Astrocyte (in vitro differentiated cells and primary cell): ENCODE data around the gene CMTR1. TPM values are rescaled to one million over a fixed set of nuclear protein-coding genes. Genes with fewer than 3 reads are reported as not detected.

Experiments
- DNase-seq: peaks from one replicate; pipeline ENCODE4 v3.0.0-alpha.2; 2010; ENCODE audit warnings: low read depth
- FAIRE-seq: peaks from 2 replicates; lab custom pipeline; 2011; peaks lifted over from hg19 to GRCh38; lab: Jason Lieb, UNC
- H2AFZ ChIP-seq: 2 replicates; pipeline ENCODE4 v1.6.0; 2012; ENCODE audit warnings: low read depth, low read length, inconsistent platforms
- H3K27ac ChIP-seq: 2 replicates; pipeline ENCODE4 v1.5.1; 2011; ENCODE audit warnings: low read depth, low read length, inconsistent platforms
- H3K27me3 ChIP-seq: 2 replicates; pipeline ENCODE4 v1.6.0; 2011; ENCODE audit warnings: low read length, inconsistent platforms; ENCODE audit not compliant: insufficient read depth
- H3K36me3 ChIP-seq: 2 replicates; pipeline ENCODE4 v1.5.1; 2011; ENCODE audit warnings: low read length, inconsistent platforms; ENCODE audit not compliant: insufficient read depth
- H3K4me1 ChIP-seq: 2 replicates; pipeline ENCODE4 v1.5.1; 2011; ENCODE audit warnings: low read length, inconsistent platforms; ENCODE audit not compliant: insufficient read depth
- H3K4me2 ChIP-seq: 2 replicates; pipeline ENCODE4 v1.6.0; 2012; ENCODE audit warnings: low read length, inconsistent platforms
- H3K4me3 ChIP-seq: 2 replicates; pipeline ENCODE4 v1.5.1; 2011; ENCODE audit warnings: low read depth, mild to moderate bottlenecking, low read length, inconsistent platforms; ENCODE audit not compliant: insufficient read depth
- H3K79me2 ChIP-seq: 2 replicates; pipeline ENCODE4 v1.6.0; 2012; ENCODE audit warnings: mild to moderate bottlenecking, low read length, inconsistent platforms; ENCODE audit not compliant: insufficient read depth
- H3K9ac ChIP-seq: 2 replicates; pipeline ENCODE4 v1.6.0; 2012; ENCODE audit warnings: mild to moderate bottlenecking, low read length, inconsistent platforms
- H3K9me3 ChIP-seq: 2 replicates; pipeline ENCODE4 v1.5.1; 2012; ENCODE audit warnings: low read depth, mild to moderate bottlenecking, low read length, inconsistent platforms; ENCODE audit not compliant: insufficient read depth
- H4K20me1 ChIP-seq: 2 replicates; pipeline ENCODE4 v1.6.0; 2012; ENCODE audit warnings: low read length, inconsistent platforms; ENCODE audit not compliant: insufficient read depth
- H3K27ac Mint-ChIP-seq: one replicate; pipeline ENCODE4 v1.8.0; 2021; ENCODE audit warnings: mild to moderate bottlenecking, mixed read lengths; ENCODE audit not compliant: unreplicated experiment
- H3K27me3 Mint-ChIP-seq: one replicate; pipeline ENCODE4 v1.8.0; 2021; ENCODE audit warnings: low read depth, mixed read lengths; ENCODE audit not compliant: unreplicated experiment
- H3K36me3 Mint-ChIP-seq: one replicate; pipeline ENCODE4 v1.8.0; 2021; ENCODE audit warnings: low read depth, mixed read lengths; ENCODE audit not compliant: unreplicated experiment
- H3K4me1 Mint-ChIP-seq: one replicate; pipeline ENCODE4 v1.8.0; 2021; ENCODE audit warnings: low read depth, mixed read lengths; ENCODE audit not compliant: unreplicated experiment
- H3K4me3 Mint-ChIP-seq: one replicate; pipeline ENCODE4 v1.8.0; 2021; ENCODE audit warnings: mild to moderate bottlenecking, moderate library complexity, mixed read lengths; ENCODE audit not compliant: unreplicated experiment
- H3K9me3 Mint-ChIP-seq: one replicate; pipeline ENCODE4 v1.8.0; 2021; ENCODE audit warnings: mild to moderate bottlenecking, mixed read lengths; ENCODE audit not compliant: unreplicated experiment
- CTCF ChIP-seq: IDR thresholded peaks from 2 replicates; pipeline ENCODE4 v1.5.1; 2011; ENCODE audit warnings: low read depth, mild to moderate bottlenecking, inconsistent platforms, low read length, moderate library complexity; ENCODE audit not compliant: insufficient read depth
- EZH2 ChIP-seq: IDR thresholded peaks from 2 replicates; pipeline ENCODE4 v1.6.1; 2012; ENCODE audit warnings: mild to moderate bottlenecking, low read length, inconsistent platforms; ENCODE audit not compliant: insufficient read depth
- total RNA-seq: library from RNA; stranded (reverse); gene quantifications from 2 replicates; pipeline ENCODE4 v1.2.1, GENCODE V29; 2021

Gene CMTR1
- total RNA-seq, 1 donor from 2014 or later: 44.1 TPM

- Histone ChIP-seq H4K20me1 (peaks cover 5% of the 10 kb centered on the region), H3K36me3 (no peaks in the 10 kb centered on the region), H3K4me1 (peaks cover 18% of the 10 kb centered on the region), H3K9ac (no peak overlapping the region), H3K79me2 (no peaks in the 10 kb centered on the region), H2AFZ (no peak overlapping the region), H3K9me3 (no peaks in the 10 kb centered on the region), H3K4me2 (peak overlapping the region; percentile 77), H3K4me3 (no peak overlapping the region), H3K27me3 (peaks cover 8% of the 10 kb centered on the region), H3K27ac (no peak overlapping the region)
- Mint-ChIP-seq H3K4me3 (no peak overlapping the region), H3K27me3 (peaks cover 39% of the 10 kb centered on the region), H3K36me3 (no peaks in the 10 kb centered on the region), H3K27ac (no peak overlapping the region), H3K9me3 (no peaks in the 10 kb centered on the region), H3K4me1 (peaks cover 13% of the 10 kb centered on the region)
- FAIRE-seq: no peak
- TF ChIP-seq CTCF: no peak
- TF ChIP-seq EZH2: no peak
- DNase-seq: no peak
These were observed 91.9 kb downstream of the CMTR1 start for GRCh38 chr6:37524970-37525318.

GRCh38 chr6:37525460-37526357 lies 92.7 kb downstream of the CMTR1 start:
- Histone ChIP-seq H3K27me3 (peaks cover 8% of the 10 kb centered on the region), H2AFZ (no peak overlapping the region), H3K4me3 (no peak overlapping the region), H4K20me1 (peaks cover 5% of the 10 kb centered on the region), H3K27ac (no peak overlapping the region), H3K79me2 (no peaks in the 10 kb centered on the region), H3K36me3 (no peaks in the 10 kb centered on the region), H3K9me3 (no peaks in the 10 kb centered on the region), H3K9ac (no peak overlapping the region), H3K4me1 (peaks cover 25% of the 10 kb centered on the region), H3K4me2 (no peak overlapping the region)
- no peak overlapping the region for H3K4me3 Mint-ChIP-seq
- DNase-seq: no peak
- FAIRE-seq: no peak
- H3K27ac Mint-ChIP-seq: no peak overlapping the region
- H3K4me1 Mint-ChIP-seq: peaks cover 15% of the 10 kb centered on the region
- no peaks in the 10 kb centered on the region for H3K36me3 Mint-ChIP-seq
- no peak for TF ChIP-seq EZH2
- no peak for TF ChIP-seq CTCF
- H3K9me3 Mint-ChIP-seq: no peaks in the 10 kb centered on the region
- H3K27me3 Mint-ChIP-seq: peaks cover 44% of the 10 kb centered on the region

- DNase-seq: no peak
- Histone ChIP-seq H2AFZ (no peak overlapping the region), H3K9ac (no peak overlapping the region), H3K9me3 (no peaks in the 10 kb centered on the region), H3K79me2 (no peaks in the 10 kb centered on the region), H3K4me2 (no peak overlapping the region), H3K4me1 (peaks cover 33% of the 10 kb centered on the region), H4K20me1 (peaks cover 5% of the 10 kb centered on the region), H3K4me3 (no peak overlapping the region), H3K27ac (no peak overlapping the region), H3K27me3 (peaks cover 8% of the 10 kb centered on the region), H3K36me3 (no peaks in the 10 kb centered on the region)
- Mint-ChIP-seq H3K36me3 (no peaks in the 10 kb centered on the region), H3K9me3 (no peaks in the 10 kb centered on the region), H3K27me3 (peaks cover 56% of the 10 kb centered on the region), H3K4me1 (peaks cover 18% of the 10 kb centered on the region), H3K27ac (no peak overlapping the region), H3K4me3 (no peak overlapping the region)
- TF ChIP-seq CTCF (no peak), EZH2 (no peak)
- no peak for FAIRE-seq
These were observed 95.5 kb downstream of the CMTR1 start for GRCh38 chr6:37528541-37528940.
